Measurements from ENCODE around the gene PRSS33. TPM values are rescaled to one million over a fixed set of nuclear protein-coding genes. Genes with fewer than 3 reads are reported as not detected.

PRSS33 gene
- total RNA-seq, 1 experiment from 2014 or later = not detected

- Histone ChIP-seq H2BK120ac (ENCODE audit: low read depth, low read length, poor library complexity, severe bottlenecking) (no peak overlapping the region), H4K5ac (ENCODE audit: insufficient read length, low read depth, low read length) (no peak overlapping the region), H3K9me3 (ENCODE audit: control insufficient read depth, low read depth, low read length) (no peaks in the 10 kb centered on the region), H3K23me2 (ENCODE audit: insufficient read length, low read depth, low read length, poor library complexity, severe bottlenecking) (no peaks in the 10 kb centered on the region), H3K27ac (ENCODE audit: insufficient read length, low read depth, low read length) (no peak overlapping the region), H3K27me3 (ENCODE audit: insufficient read depth, low read length) (no peaks in the 10 kb centered on the region), H2AK5ac (ENCODE audit: insufficient read length, low read length) (no peak overlapping the region), H2BK15ac (ENCODE audit: low read depth, low read length) (no peak overlapping the region; the same call in 1 of the 2 replicates), H4K91ac (ENCODE audit: insufficient read length, low read depth, low read length) (no peak overlapping the region), H3K4me1 (ENCODE audit: insufficient read depth, low read length) (no peaks in the 10 kb centered on the region), H4K8ac (replicated peaks; ENCODE audit: insufficient read length, low read depth, low read length) (no peak overlapping the region), H2AFZ (ENCODE audit: low read length) (no peak overlapping the region), H3K14ac (ENCODE audit: insufficient read depth, low read length) (no peak overlapping the region; the same call in 1 of the 2 replicates), H3K18ac (ENCODE audit: insufficient read length, low read depth, low read length) (no peak overlapping the region), H3K4me2 (ENCODE audit: insufficient read depth, insufficient read length, low read length) (no peak overlapping the region), H3K79me1 (ENCODE audit: insufficient read depth, low read depth, low read length, poor library complexity, severe bottlenecking) (no peaks in the 10 kb centered on the region), H3K56ac (ENCODE audit: insufficient read length, low read depth, low read length) (no peak overlapping the region), H2BK20ac (ENCODE audit: low read depth, low read length, poor library complexity, severe bottlenecking) (no peak overlapping the region), H3K4ac (ENCODE audit: low read depth, low read length) (no peak overlapping the region), H2BK5ac (ENCODE audit: insufficient read length, low read length) (no peak overlapping the region), H4K20me1 (ENCODE audit: control insufficient read depth, insufficient read depth, insufficient read length) (no peaks in the 10 kb centered on the region), H3T11ph (ENCODE audit: low read length) (no peak overlapping the region), H3K79me2 (ENCODE audit: insufficient read depth, low read length) (no peaks in the 10 kb centered on the region), H3K9ac (ENCODE audit: extremely low read depth, insufficient read length, low read length) (no peak overlapping the region), H3K23ac (ENCODE audit: insufficient read length, low read depth, low read length) (no peak overlapping the region), H2BK12ac (ENCODE audit: insufficient read length, low read depth, low read length) (no peak overlapping the region)
- Mint-ChIP-seq H3K9me3 (no peaks in the 10 kb centered on the region), H3K36me3 (ENCODE audit: insufficient read depth in 1 of 3, low read depth in 3 of 3) (no peaks in the 10 kb centered on the region; a peak in 1 of 7 replicates), H3K4me3 (no peak overlapping the region; a peak in 1 of 5 replicates), H3K27ac (no peak overlapping the region), H3K27me3 (ENCODE audit: low read depth) (no peaks in the 10 kb centered on the region), H3K4me1 (no peaks in the 10 kb centered on the region)
- DNase-seq = no peak
- WGBS (ENCODE audit: extremely low coverage, insufficient read length, low lambda C conversion rate) = no CpG with 5 or more reads among the region's 26 CpGs
- TF ChIP-seq, protein P1, sequence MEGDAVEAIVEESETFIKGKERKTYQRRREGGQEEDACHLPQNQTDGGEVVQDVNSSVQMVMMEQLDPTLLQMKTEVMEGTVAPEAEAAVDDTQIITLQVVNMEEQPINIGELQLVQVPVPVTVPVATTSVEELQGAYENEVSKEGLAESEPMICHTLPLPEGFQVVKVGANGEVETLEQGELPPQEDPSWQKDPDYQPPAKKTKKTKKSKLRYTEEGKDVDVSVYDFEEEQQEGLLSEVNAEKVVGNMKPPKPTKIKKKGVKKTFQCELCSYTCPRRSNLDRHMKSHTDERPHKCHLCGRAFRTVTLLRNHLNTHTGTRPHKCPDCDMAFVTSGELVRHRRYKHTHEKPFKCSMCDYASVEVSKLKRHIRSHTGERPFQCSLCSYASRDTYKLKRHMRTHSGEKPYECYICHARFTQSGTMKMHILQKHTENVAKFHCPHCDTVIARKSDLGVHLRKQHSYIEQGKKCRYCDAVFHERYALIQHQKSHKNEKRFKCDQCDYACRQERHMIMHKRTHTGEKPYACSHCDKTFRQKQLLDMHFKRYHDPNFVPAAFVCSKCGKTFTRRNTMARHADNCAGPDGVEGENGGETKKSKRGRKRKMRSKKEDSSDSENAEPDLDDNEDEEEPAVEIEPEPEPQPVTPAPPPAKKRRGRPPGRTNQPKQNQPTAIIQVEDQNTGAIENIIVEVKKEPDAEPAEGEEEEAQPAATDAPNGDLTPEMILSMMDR (conservative IDR thresholded peaks at IDR 0.05) = no peak
Observed at GRCh38 chr16:2825049-2825742, 37.8 kb upstream of the PRSS33 start.
